Superior temporal gyrus (tissue), 1 donor: Measurements from ENCODE around the gene THRB.

Experiments used
- DNase-seq: peaks from one replicate; pipeline ENCODE4 v3.0.0-alpha.2; 2016; ENCODE audit errors: extremely low spot score

Gene THRB

DNA sequence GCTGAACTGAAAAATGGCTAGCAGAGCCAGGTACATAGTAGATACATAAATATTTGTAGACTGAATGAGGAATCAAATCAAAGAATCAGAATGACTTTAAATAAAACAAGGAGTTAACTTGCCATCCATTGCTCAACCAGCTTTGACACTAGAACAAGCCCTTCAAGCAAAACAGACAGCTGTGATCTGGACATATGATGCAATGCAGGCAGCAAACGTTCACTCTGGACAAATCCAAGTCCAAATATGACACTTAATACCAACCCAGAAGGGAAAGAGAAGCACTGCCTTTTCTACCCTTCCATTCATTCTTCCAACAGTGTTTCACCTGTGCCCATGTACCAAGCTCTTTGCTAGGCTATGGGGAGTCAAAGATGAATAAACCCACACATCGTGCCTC lies 4.5 kb downstream of the THRB start:
- no peak for DNase-seq

DNA sequence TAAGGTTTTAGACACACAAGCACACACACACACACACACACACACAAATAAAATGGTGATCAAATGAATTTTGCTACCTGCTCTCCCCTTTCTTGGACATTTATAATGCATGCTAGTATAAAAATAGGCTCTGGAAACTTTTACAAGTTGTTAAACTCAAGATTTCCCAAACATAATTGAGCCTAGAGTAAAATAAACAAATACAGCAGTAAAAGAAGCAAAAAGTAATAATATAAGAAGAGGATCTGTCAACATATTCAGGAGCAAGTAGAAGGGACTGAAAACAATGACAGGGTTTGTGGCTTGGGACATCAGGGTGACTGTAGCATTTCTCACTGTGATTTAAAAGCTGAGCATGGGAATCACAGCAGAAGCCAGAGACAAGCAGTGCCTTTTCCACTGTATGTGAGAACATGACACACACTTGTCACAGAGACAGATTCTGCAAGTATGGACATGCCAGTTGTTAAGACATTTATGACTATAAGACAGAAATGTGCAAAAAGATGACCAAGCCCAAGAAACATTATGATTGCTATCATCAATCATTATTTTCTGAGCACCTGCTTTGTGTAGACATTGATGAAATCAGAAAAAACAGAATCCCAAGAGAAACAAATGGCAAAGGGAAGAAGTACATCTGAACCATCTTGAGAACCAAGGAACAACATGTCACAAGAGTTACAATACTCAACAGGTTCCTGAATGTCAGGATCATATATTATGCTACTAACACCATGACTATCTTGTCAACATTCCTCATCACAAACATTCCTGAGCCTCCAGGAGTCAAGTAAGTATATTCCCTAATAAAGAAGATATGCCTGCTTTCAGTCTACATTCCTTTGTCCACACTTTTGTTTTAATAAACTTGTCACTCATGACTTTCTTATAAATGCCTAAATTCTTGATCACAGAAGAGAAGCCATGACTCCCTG lies 7.1 kb downstream of the THRB start:
- no peak for DNase-seq

DNA sequence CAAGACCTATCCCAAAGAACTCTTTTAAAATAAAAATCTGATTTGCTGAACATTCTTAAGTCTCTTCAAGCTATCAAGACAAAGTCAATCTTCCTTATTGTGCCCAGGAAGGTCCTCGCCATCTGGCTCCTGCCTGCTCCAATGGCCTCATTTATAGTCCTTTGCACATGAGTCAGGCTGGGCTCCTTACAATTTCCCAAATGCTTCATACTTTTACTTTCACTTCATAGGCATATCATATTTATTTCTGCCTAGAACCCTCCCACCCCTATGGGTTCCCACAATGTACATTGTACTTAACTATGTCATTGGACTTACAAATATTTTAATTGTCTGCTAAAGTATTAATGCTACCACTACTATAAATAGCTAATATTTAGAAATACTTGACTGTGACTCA lies 9.1 kb downstream of the THRB start:
- no peak for DNase-seq

DNA sequence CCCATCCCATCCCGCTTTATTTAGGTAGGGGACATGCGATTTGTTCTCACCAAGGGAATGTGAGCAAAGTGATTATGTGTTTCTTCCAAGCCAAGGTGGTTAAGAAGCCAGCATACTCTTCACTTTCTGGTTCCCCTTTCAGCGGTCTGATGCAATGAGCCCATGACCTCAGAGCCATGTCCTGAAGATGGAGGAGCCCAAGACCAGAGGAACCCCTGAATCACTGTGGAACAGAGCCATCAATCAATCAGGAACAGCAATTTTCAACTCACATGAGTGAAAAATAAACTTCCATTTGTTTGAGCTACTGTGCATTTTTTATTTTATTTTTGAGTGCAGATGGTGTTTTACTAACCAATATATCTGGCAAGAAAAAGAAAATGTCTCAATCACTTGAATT lies 10.8 kb downstream of the THRB start:
- no peak for DNase-seq

DNA sequence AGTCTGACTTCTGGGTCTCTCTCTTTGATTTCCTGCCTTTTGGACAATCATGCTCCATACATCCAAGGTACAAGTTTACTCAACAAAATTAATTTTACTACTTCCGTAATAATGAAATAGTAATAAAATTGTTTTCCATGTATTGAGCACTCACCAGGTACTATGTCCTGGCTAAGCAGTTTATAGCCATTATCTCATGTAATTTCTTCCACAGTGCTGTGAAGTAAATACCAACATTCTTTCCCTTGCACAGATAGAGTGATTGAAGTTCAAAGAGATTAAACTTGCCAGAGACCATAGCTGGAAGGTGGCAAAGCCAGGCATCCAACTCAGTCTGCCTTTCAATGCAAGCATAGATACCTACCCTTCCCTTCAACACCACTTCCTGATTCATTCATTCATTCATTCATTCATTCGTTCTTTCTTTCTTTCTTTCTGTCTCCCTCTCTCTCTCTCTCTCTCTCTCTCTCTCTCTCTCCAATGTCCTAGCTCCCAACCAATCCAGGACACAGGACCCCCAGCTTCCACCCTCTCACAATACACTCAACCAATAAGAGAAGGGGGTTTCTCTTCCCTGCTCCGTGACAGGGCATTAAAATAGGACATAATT lies 12.4 kb downstream of the THRB start:
- no peak for DNase-seq

DNA sequence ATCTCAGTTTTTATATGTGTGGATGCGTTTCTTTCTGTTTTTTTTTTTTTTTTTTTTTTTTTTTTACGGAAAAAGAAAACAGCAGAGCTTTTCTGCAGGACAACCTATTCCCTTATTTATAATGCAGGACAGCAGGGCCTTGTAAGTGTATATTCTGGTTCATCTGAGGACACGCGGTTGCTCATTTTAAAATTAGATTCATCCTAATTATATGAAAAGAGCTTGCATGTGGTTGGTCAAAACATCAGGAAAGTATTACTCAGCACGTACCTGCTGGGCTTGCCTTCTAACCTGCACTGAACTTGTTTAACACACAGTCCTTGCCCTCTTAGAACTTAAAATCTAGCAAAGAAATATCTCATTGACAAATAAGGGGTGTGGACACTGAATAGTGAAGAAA lies 13.5 kb downstream of the THRB start:
- no peak for DNase-seq

DNA sequence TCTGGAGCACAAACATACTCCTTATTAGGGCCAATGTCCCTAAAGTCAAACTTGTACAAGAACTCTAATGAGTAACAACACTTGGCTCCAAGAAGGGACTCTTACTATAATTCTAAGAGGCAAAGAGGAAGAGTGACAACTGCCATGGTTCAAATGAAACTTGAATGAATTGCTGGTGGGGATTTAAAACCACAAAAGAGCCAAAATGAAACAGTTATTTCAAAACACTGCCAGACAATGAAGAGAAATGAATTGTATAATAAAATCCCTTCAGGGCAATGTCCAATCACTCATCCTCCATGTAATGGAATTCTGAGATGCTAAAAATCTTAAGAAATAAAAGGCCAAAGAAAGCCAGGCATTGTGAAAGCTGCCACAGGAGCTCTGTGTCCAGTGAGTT lies 14.2 kb downstream of the THRB start:
- DNase-seq: no peak

DNA sequence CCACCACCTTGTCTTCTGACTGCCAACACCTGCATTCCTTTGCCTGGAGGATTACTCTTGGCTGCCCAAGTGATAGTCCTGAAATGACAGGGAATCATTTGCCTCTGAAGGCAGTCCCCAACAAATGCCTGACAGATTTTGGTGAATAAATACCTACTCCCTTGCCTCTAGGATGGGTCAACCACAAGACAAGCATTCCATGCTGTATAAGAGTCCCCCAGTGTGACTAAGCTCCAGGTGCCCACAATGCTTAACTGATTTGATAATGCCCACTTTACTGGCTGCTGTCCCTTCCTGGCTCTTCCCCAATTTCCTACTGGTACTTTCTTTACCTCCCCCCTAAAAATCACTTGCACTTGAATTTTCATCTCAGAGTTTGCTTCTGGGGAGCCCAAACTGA lies 14.8 kb downstream of the THRB start:
- no peak for DNase-seq

DNA sequence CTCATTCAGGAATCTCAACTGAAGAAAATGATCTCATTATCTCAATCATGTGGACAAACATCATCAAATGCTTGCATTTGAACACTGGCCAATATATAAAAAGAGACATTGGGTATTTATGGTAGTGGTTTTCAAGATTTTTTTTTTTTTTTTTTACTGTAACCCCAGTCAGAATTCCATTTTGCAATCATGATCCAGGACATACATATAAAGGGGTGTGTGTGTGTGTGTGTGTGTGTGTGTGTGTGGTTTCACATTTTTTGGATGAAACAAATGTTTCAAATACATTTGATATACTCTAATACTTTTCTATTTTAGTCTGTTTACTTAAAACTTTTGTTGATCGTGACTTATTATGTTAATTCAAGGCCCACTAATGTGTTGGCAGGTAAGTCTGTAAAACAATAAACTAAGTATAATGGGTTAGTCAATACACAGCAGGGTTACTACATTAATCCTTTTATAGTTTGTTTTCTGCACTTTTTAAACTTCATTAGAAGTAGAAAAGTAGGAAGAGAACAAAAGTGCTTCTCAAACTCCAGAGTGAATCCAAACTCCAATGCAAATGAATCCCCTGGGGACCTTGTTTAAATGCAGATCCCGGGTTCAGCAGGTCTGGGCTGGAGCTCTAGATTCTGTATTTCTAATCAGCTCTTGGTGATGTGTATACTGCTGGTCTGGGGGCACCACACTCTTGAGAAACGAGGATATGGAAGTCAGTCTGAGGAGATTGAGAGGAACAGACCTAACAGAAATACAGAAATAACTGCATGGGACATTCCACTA lies 17.6 kb downstream of the THRB start:
- DNase-seq: no peak

DNA sequence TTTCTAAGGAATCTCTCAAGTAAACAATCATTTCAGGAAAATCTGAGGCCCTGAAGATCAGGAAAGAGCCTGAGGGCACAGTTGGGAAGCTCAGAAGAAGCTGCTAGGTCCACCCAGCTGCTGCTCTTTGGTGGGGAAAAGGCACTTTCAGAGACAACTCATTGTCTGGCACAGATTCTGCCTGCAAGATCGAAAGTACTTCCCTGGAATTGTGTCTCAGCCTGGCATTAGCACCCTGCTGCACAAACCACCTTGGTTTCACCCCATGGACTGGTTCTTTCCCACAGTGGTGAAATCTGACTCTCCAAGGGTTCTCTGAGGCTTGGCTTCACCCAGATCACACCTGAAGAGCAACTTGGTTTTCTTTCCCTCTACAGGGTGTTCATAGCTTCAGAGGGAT lies 18.7 kb downstream of the THRB start:
- DNase-seq: no peak

DNA sequence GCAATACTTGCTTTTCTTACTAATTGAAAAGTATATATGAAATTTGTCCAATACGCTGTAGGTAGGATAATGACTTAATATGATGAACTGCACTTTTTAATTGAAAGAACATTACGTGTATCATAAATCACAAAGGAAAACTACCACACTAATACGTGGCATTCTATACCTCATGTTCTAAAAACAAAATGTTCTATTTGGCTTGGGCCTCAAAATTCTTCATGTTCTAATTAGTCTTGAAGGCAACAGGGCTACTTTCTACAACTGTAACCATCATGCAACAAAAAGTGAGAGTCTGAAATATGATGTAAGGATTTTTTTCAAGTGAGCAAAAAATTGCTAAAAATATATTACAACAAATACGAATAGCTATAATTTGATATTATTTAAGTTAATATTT lies 19.8 kb downstream of the THRB start:
- DNase-seq: no peak

DNA sequence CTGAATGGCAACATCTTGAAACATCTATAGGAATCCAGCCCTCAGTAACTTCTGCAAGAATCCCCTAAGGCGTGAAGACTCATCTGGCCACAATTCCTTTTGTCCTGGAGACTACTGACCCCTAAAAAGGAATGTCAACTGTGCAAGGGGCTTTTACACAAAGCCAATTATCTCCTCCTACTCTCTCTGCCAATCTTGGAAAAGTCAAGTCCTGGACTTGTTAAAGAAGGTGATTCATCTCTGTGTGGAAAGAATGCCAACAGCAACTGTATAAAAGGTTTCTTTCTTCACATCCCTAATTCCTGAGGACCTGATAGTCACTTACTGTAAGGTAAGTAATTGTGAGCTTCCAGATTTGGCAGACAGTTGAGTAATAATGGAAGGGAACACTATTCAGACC lies 22.3 kb downstream of the THRB start:
- DNase-seq: no peak

DNA sequence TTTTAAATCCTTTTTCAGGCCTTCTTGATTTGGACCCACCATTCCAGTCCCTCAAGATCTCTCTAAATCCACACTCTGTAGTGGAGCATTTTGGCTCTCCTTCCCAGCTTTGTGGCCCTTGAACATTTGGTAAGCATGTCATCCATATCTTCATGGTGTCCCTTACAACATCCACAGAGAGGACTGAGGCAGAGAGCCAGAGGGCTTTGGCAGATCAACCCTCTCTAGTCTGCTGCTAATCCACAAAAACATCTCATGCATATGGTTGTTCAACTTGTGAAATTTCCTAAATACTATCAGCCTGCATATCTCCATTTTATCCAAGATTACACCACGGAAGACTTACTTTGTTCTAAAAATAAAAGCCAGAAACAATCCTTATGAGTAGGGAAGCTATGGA lies 23.2 kb downstream of the THRB start:
- DNase-seq: no peak

DNA sequence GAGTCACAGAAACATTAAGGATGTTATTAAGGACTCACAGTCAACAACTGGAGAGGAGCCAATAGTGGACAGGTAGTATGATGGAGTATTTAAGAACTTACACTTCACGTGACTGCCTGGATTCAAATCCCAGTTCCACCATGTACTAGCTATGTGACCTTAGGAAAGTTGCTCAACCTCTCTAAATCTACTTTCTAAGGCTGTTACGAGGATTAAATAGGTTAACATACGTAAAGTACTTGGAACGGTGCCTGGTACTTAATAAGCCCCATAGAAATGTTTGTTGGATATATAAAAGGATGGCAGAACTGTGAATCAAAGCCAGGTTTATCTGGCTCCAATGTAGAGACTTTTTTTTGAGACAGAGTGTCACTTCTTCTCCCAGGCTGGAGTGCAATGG lies 24.4 kb downstream of the THRB start:
- DNase-seq: no peak

DNA sequence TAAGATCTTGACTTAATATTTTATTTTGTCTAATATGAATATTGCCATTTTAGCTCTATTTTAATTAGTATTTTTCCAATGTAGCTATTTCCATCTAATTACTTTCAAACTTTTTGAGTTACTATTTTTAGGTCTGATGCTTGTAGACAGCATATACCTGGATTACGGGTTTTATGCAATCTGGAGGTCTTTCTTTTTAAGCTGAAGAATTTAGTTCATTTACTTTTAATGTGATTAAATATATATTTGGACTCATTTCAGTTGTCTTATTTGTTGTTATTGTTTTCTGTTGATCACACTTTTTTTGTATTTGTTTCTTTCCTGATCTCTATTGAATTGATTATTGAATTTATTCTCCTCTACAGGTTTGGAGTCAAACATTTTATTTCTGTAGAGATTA lies 30.3 kb downstream of the THRB start:
- DNase-seq: no peak

DNA sequence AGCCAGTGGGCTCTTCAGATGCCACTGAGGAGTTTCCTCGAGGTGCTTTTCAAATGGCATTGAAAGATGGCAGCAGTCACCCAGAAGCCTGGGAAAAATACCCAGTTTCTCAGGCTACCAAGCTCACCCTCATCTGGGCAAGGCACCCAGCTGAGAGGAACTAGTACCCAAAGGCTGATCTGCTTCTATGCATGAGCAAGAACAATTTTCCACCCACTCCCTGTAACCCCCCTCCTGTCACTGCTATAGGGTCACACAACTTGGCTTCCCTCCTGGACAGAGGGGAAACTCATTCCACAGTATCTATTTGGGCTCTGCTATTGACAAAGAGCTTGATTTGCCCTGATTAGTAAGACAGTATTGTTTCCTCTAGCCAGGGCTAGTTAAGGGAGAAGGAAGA lies 31.9 kb downstream of the THRB start:
- no peak for DNase-seq

DNA sequence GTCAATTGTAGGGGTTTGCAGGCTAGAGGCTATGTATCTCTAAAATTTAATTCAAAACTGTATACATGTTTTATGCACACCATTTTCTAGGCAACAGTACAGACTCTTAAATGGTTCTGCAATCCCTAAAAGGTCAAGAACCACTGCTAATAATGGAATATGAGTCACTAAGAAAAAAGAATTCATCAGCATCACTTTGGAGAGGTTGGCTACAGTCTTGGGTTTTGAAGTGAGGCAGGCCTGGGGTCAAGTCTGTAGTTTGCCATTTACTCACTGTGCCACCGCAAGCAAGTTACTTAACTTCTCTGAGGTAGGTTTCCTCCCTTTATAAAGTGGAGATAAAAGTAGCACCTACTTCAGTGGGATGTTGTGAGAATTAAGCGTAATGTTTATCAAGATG lies 33.7 kb downstream of the THRB start:
- DNase-seq: no peak

DNA sequence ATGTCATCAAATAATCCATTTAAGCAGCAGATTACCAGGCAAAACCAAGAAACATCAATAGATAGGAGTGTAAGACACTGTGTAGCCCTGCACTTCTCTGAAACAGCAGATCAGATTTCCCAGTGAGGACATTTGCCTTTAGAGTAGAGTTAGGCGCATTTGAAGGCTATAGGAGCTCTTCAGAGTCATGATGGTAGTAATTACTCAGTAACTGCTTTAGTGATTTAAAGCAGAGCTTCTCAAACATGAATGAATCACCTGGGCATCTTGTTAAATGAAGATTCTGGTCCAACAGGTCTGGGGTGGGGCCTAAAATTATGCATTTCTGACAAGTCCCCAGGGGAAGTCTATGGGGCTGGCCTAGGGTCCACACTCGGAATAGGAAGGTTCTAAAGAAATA lies 36.9 kb downstream of the THRB start:
- DNase-seq: no peak

DNA sequence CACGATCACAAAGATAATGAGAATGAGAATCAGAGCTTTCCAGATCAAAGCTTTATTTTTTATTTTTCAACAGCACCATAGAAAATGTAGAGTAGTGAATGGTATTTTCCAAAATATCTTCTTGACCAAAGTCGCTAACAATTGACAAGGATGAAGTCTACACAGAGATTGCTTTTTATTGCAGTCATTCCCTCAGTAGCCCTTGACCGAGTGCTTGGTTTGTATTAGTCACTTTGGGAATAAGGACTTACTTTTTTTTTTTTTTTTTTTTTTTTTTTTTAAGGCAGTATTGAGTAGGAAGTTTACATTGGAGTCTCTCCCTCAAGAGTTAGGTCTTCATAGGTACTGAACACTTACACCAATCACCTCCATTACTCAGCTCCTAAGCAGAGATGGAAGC lies 39.8 kb downstream of the THRB start:
- DNase-seq: no peak

DNA sequence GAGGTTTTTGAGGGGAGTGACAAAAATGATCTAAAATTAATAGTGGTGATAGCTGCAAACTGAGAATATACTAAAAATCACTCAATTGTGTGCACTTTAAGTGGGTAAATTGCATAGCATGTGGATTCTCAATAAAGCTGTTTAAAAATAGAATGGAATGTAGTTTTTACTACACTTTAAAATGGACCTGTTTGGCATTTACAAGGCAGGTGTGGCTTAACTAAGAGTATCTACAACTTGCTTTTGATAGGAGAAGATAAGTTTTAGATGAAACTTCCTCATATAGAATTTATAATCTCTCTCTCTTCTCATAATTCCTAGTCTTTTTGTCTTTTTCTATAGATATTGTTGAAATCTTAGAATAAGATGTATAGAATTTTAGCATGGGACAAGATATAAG lies 40.3 kb downstream of the THRB start:
- DNase-seq: no peak

DNA sequence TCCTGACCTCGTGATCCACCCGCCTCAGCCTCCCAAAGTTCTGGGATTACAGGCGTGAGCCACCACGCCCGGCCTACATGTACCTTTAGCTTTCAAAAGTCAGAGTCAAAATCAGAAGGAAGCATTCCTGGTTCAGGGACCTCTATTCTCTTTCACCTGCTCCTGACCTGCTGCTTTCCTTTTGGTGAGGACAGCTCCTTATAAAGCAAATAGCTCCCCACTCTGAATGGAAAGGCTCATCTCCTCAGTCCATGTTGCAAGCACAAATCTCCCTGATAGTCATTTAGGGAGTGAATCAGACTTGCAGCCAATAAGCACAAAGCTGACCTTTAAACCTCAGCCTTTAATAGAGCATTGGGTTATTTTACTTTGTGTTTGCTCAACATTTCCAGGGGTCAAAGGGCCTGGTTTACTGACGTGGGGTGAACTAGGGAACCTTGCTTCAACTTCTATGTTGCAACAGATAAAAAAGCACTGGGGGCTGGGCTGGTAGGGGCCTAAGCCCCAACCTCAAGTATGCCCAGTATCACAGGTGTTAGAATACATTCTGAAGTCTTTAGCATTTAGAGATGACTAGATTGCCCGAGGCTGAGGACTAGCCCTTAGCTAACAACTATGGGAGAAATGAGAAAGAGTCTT lies 43.1 kb downstream of the THRB start:
- no peak for DNase-seq

DNA sequence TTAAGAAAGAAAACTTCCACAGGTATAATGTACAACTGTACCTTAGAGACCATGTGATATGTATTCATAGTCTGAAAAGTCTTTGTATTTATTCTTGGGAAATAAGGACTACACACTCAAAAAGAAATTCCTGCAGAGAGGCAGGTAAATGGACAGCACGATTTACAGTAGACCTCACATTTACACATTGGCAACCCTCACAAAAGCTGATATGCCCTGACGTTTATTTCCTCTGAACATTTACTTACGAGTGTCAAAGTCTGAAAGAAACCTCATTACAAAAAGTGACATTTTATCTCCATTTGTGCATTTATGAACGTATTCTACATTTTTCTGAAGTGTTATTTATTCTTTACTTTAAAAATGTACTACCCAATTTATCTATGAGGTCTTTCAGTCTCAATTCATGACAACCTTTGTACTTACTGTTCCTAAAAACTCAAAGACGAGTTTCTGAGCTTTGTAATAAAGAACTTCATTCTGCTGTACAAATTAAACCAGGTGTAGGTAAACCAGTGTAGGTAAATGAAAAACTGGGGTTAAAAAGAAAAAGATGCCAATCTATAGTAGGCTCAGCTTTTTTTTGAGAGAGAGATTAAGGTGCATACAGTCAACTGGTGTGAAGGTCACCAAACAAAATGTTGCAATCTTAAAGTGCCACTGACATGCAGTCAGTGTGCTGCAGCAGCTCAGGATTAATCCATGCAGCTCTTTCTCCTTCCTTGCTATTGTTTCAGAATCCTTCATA lies 44.3 kb downstream of the THRB start:
- no peak for DNase-seq
